Activated CD4-positive, alpha-beta T cell treated with anti-CD3 and anti-CD28 coated beads, Interleukin-2, amount 10 ng/mL, durations not matched to agents 7 days and 5 days (primary cell): ENCODE data around the gene NR2F1-AS1. TPM values are rescaled to one million over a fixed set of nuclear protein-coding genes. Genes with fewer than 3 reads are reported as not detected.

Experiments used
- CTCF ChIA-PET: fragments of 350-600 bp; sonication (Branson Sonifier 250); formaldehyde crosslinking; loops from one replicate; lab custom pipeline; 2021; ENCODE audit warnings: antibody characterized with exemption; lab: Charles Lee
- POLR2A ChIA-PET: fragments of 350-600 bp; sonication (Branson Sonifier 250); formaldehyde crosslinking; loops from one replicate; lab custom pipeline; 2021; ENCODE audit warnings: antibody characterized with exemption; lab: Charles Lee
- DNase-seq: peaks from one replicate; pipeline ENCODE4 v3.0.0-alpha.2; 2020
- H3K27ac Mint-ChIP-seq: one replicate; pipeline ENCODE4 v1.8.0; 2021; ENCODE audit warnings: mild to moderate bottlenecking, moderate library complexity, mixed read lengths
- H3K27me3 Mint-ChIP-seq: one replicate; pipeline ENCODE4 v1.8.0; 2021; ENCODE audit warnings: mixed read lengths
- H3K36me3 Mint-ChIP-seq: one replicate; pipeline ENCODE4 v1.8.0; 2021; ENCODE audit warnings: low read depth, mixed read lengths
- H3K4me1 Mint-ChIP-seq: one replicate; pipeline ENCODE4 v1.8.0; 2021; ENCODE audit warnings: mixed read lengths
- H3K4me3 Mint-ChIP-seq: one replicate; pipeline ENCODE4 v1.8.0; 2021; ENCODE audit warnings: mild to moderate bottlenecking, moderate library complexity, mixed read lengths
- H3K9me3 Mint-ChIP-seq: one replicate; pipeline ENCODE4 v1.8.0; 2021; ENCODE audit warnings: mixed read lengths
- total RNA-seq, 2 experiments: library from RNA; stranded (reverse); gene quantifications; one replicate each; pipeline ENCODE4 v1.2.3, GENCODE V29; 2021

Gene NR2F1-AS1
- total RNA-seq, 2 experiments from 2014 or later, result not detected

DNA sequence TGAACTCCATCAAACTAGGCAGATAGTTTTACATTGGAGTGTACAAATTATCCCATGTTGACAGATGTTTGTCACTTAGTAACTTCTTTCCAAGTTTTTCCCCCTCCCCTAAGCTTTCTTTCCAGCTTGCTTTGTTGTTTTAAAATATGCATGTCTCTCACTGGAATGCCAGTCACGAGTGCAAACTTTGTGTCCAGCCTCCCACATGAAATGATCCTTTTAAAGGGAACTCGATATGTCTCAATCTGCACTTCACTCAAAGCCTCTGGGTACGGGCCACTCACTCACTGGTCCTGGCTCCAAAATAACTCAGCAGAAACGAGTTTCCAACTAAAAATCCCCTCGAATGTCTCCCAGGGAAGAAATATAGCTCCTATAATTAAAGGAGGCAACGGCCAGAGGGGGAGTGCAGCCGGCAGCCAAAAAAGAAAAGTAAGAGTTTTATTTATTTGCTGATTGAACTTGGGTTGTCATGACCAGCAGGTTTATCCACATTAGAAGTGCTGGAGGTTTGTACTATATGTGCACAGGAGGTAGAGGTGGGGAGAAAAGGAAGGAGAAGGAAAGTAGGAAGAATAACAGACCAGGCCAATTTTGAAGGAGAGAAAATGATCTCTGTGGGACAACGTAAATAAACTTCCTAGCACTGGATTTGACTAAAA is 19.5 kb upstream of the NR2F1-AS1 start:
- peaks cover 40% of the 10 kb centered on the region for H3K27me3 Mint-ChIP-seq
- no peak overlapping the region for H3K4me3 Mint-ChIP-seq
- no peaks in the 10 kb centered on the region for H3K9me3 Mint-ChIP-seq
- POLR2A ChIA-PET, result no interaction called here
- peaks cover 1% of the 10 kb centered on the region for H3K4me1 Mint-ChIP-seq
- CTCF ChIA-PET, result interaction anchor here (1.1 to 1.4 kb wide), 3 partner anchors 11 to 41 kb away, joined by 3 read pairs; no protein-coding TSS in a partner anchor
- no peak overlapping the region for H3K27ac Mint-ChIP-seq
- no peak for DNase-seq
- H3K36me3 Mint-ChIP-seq, result peaks cover 7% of the 10 kb centered on the region

DNA sequence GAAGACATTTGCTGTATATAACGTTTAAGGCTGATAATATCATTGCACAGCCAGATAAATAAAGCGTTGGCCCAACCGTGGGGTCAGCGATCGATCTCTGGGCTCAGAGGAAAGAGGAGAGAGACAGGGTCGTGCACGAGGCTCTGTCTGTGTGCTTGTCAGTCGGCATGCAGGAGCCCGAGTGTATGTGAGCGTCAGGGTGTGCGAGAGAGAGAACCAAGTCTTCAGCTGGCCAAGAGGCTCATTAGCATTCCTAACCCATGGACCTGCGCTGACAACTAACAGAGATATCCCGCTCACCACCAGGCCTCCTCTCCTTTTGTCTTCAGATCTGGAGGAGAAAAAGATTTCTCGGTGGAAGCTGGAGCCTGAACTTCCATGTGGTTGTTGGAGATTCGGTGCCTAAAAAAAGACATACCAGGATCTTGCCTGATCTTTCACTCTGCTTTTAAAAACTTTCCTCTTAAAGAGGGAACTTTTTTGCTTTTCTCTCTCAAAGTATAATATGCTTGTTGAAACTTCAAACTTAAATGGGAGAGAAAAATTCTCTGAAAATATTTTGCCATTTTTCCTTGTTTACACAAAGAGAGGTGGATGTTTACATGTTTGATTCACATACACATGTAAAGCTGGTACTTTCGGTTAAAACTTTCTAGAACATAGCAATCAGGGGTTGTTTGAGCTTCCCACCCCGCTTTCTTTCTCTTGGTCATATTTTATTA is 18.5 kb upstream of the NR2F1-AS1 start:
- Mint-ChIP-seq H3K27ac (no peak overlapping the region), H3K36me3 (peaks cover 7% of the 10 kb centered on the region), H3K9me3 (no peaks in the 10 kb centered on the region), H3K27me3 (peaks cover 40% of the 10 kb centered on the region), H3K4me1 (peaks cover 3% of the 10 kb centered on the region), H3K4me3 (no peak overlapping the region)
- POLR2A ChIA-PET, result no interaction called here
- CTCF ChIA-PET, result interaction anchor here (1.4 kb wide), 1 partner anchor 40 kb away, joined by 3 read pairs; no protein-coding TSS in a partner anchor
- no peak for DNase-seq

DNA sequence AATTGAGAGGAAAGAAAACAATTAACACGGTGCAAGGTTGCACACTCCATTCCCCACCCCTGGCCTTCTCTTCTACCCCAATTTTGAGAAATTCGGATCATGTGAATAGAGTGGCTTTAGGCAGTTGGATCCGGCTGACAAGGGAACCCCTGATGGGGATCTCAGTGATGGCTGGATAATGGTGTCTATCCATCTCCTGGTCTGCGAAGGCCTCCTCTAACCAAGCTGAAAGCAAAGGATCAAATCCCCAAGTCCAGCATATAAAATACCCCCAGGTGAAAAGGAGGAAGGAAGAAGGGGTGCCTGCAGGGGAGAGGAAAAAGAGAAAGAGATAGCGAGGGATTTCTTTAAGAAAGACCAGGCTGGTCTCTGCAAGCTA is 18.0 kb upstream of the NR2F1-AS1 start:
- no peak overlapping the region for H3K4me3 Mint-ChIP-seq
- H3K27ac Mint-ChIP-seq, result no peak overlapping the region
- H3K36me3 Mint-ChIP-seq, result peaks cover 7% of the 10 kb centered on the region
- ChIA-PET CTCF (interaction anchor here (1.4 kb wide), 1 partner anchor 39 kb away, joined by 3 read pairs; no protein-coding TSS in a partner anchor), POLR2A (no interaction called here)
- no peaks in the 10 kb centered on the region for H3K9me3 Mint-ChIP-seq
- H3K27me3 Mint-ChIP-seq, result peaks cover 40% of the 10 kb centered on the region
- no peak for DNase-seq
- H3K4me1 Mint-ChIP-seq, result peaks cover 3% of the 10 kb centered on the region

DNA sequence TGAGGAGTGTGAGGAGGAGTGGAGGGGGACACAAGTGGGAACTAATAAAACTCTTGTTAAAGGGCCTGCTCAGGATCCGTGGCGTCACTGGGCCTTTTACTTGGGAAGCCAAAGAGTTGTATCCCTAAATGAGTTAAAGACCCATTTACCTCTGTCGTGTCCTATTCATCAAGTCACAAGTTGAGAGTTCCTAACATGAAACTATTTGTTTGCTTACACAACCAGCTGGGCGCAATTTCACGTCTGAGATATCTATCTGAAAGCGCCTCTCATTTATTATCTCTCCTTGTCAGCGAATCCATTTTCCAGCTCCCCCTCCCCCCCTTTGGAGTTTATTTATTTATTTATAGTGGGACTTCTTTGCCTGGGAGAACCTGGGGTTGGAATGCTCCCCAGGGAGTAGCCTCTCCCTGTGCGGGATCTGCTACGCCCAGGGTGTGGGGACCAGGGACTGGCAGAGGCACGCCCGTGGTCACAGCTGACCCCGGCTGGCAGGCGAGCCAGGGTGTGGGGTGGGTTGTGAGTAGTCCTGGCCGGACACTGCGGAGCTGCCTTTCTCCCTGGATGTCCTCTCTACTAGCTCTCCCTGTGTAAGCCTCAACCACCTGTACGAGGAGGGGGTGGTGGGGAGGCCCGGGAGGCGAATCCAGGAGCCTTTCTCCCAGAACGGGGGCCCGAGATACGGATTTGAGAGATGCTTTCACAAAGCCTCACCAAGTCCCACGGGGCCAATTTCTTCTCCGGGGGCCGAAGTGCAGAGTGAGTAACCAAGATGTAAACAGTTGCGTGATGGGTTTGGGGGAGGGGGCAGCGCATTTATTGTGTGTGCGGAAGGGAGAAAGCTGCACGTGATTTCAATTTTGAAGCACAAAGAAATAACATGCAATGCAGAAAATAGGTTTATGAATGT is 17.3 kb upstream of the NR2F1-AS1 start:
- Mint-ChIP-seq H3K4me1 (peaks cover 3% of the 10 kb centered on the region), H3K27me3 (peaks cover 42% of the 10 kb centered on the region), H3K4me3 (no peak overlapping the region), H3K9me3 (no peaks in the 10 kb centered on the region), H3K27ac (no peak overlapping the region), H3K36me3 (peaks cover 5% of the 10 kb centered on the region)
- no peak for DNase-seq
- CTCF ChIA-PET, result interaction anchor here (1.1 kb wide), 1 partner anchor 10 kb away, joined by 5 read pairs; no protein-coding TSS in a partner anchor
- POLR2A ChIA-PET, result no interaction called here

DNA sequence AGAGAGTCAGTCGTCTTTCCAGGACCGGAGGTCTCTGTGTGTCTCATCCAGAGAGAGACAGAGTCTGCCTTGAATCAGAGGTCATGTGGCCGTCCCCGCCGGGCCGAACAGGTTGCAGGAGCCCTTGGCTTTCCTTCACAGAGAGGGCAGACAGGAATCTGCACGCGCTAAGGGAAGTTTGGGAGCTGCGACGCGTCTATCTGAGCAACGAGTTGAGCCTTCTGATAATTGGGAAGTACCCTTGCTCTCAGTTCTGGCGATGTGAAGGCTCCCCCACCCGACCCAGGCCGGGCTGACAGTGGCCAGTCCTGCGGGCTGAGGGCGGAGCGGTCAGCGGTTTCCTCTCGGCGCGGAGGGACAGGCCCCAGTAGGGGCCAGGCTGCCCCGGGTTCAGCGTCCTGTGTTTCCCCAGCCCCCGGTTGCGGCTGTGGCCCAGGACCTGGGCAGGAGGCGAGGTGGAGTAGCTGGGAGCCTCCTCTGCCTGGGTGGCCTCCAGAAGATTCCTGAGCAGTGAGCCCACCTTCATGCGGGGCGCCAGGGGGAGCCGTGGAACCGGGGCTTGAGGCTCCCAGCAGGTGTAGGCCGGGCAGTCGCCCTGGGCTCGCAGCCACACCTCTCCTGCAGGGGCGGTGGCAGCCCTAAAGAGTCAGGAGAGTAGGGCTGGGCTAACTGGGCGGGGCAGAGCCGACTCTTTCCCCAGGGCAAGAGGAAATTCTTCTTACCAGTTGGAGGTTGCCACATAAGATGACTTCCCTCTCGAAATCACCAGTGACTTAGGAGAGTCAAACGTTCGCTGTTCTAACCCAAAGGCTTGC is 15.9 kb upstream of the NR2F1-AS1 start:
- Mint-ChIP-seq H3K4me1 (peaks cover 3% of the 10 kb centered on the region), H3K9me3 (no peaks in the 10 kb centered on the region), H3K4me3 (no peak overlapping the region), H3K27me3 (peaks cover 53% of the 10 kb centered on the region), H3K27ac (no peak overlapping the region), H3K36me3 (peaks cover 5% of the 10 kb centered on the region)
- ChIA-PET CTCF (interaction anchor here (1.1 kb wide), 1 partner anchor 8 kb away, joined by 5 read pairs; no protein-coding TSS in a partner anchor), POLR2A (no interaction called here)
- DNase-seq, result no peak

DNA sequence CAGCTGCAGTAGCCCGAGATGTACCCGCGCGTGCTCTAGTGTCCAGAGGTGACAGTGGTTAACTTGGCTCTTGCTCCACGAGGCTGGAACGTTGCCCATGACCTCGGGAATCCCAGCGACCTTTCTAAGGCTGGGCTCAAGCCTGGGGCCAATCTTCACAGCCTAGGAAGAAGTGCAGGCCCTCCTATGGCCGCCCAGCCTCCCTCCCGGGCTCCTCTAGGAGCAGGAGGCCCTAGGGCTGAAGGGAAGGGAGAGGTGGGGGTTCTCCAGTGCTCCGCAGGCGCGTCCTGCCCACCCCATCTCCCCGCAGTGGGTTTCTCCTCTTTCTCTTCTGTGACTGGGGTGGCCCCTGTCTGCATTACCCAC is 15.3 kb upstream of the NR2F1-AS1 start:
- Mint-ChIP-seq H3K36me3 (peaks cover 5% of the 10 kb centered on the region), H3K9me3 (no peaks in the 10 kb centered on the region), H3K27ac (peak overlapping the region; percentile 62), H3K27me3 (peaks cover 59% of the 10 kb centered on the region), H3K4me3 (peak overlapping the region; percentile 40), H3K4me1 (peaks cover 3% of the 10 kb centered on the region)
- DNase-seq, result no peak
- ChIA-PET CTCF (interaction anchor here (1.7 kb wide), 1 partner anchor 9 kb away, joined by 5 read pairs; no protein-coding TSS in a partner anchor), POLR2A (no interaction called here)

DNA sequence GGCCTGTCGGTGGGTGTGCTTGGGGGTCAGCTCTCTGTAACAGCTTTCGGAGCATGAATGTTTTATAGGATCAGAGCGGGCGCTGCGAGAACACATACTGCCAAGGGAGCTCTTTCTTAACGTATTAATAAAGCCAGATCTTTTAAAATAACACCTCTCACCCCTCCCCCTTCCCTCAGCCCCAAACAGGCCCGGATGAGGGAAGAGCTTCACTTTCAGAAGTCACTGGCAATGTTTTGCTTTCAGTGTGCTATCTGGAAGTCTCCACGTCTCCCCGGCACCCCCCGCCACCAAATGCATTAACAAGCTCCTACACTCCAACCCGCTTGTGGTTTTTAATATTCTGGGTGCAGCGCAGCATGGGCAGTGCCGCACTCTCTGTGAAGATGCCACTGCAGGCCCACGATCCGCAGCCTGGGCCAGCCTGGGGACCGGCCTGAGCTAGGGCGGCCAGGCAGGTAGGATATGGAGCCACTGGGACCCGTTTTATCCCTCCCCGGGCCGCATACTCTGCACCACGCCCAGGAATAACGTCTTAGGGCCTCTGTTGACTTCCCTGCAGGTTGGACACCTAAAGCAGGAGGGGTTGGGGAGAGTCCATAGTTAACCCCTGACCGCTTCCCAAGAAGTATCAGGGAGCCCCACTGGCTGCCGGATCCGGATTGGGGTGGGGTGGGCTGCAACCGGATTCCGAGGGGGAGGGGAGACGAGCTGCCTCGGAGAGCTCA is 14.6 kb upstream of the NR2F1-AS1 start:
- peaks cover 5% of the 10 kb centered on the region for H3K36me3 Mint-ChIP-seq
- ChIA-PET POLR2A (no interaction called here), CTCF (interaction anchor here (0.9 to 1.7 kb wide), 4 partner anchors 9 to 23 kb away, joined by 3 to 5 read pairs (median 3); no protein-coding TSS in a partner anchor)
- H3K27ac Mint-ChIP-seq, result peak overlapping the region; percentile 62
- no peak for DNase-seq
- no peaks in the 10 kb centered on the region for H3K9me3 Mint-ChIP-seq
- peaks cover 3% of the 10 kb centered on the region for H3K4me1 Mint-ChIP-seq
- H3K27me3 Mint-ChIP-seq, result peaks cover 64% of the 10 kb centered on the region
- H3K4me3 Mint-ChIP-seq, result peak overlapping the region; percentile 40

DNA sequence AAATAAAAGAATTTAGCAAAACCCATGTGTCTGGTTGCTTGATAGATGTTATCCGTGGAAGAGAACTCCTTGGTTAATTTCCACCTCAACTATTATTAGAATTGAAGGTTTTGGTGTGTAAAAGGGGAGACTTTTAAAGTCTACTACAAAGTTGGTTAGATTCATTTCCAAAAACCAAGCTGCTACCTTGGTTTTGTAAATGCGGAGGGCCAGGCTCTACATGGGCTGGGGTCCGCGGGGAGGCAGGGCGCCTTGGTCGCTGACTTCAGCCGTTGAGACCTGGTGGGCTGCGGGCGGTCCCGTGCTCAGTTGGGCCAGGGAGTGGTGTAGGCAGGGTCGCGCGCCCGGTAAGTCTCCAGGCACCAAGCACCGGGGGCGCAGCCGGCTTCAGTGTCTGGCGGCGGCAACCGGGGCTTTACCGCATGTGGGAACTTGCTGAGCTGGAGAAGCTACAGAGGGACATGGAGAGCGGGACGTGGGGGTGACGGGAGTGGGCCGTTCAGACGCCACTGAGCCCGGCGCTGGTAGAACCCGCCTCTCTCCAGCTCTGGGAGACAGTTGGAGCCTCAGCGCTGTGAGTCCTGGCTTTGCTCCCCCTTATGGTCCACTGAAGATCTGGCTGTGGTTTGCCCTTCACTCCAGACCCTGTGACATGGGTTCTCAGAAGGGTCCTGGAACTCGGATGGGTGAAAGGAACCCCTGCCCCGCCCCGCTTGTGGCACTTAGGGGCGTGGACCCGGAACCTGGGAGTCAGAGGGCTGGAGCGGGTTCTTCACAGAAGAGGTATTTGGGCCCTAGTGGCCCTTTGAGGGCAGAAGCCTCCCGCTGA is 13.8 kb upstream of the NR2F1-AS1 start:
- Mint-ChIP-seq H3K27me3 (peaks cover 72% of the 10 kb centered on the region), H3K9me3 (no peaks in the 10 kb centered on the region), H3K4me1 (peaks cover 3% of the 10 kb centered on the region), H3K27ac (peak overlapping the region; percentile 25), H3K4me3 (no peak overlapping the region), H3K36me3 (peaks cover 5% of the 10 kb centered on the region)
- POLR2A ChIA-PET, result no interaction called here
- CTCF ChIA-PET, result interaction anchor here (0.9 to 1.7 kb wide), 4 partner anchors 8 to 24 kb away, joined by 3 to 5 read pairs (median 3); no protein-coding TSS in a partner anchor
- no peak for DNase-seq

DNA sequence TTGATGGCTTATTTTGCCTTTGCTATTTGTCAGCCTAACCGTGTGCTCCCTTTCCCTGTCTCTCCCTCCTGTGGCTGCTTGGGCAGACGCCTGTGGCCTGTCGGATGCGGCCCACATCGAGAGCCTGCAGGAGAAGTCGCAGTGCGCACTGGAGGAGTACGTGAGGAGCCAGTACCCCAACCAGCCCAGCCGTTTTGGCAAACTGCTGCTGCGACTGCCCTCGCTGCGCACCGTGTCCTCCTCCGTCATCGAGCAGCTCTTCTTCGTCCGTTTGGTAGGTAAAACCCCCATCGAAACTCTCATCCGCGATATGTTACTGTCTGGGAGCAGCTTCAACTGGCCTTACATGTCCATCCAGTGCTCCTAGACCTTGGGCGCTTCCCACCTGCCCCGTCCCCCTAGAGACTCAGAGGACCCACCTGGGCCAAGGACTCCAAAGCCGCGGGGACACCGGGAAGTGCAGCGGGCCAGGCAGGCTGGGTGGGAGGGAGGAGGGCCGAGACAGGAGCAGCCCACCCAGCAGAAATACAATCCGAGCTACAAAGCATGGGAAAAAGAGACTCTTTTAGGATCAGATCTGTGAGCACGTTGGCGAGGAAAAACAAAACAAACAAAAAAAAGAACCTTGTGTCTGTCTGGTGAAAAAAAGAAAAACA is 12.6 kb upstream of the NR2F1-AS1 start:
- peaks cover 84% of the 10 kb centered on the region for H3K27me3 Mint-ChIP-seq
- POLR2A ChIA-PET, result no interaction called here
- no peak for DNase-seq

DNA sequence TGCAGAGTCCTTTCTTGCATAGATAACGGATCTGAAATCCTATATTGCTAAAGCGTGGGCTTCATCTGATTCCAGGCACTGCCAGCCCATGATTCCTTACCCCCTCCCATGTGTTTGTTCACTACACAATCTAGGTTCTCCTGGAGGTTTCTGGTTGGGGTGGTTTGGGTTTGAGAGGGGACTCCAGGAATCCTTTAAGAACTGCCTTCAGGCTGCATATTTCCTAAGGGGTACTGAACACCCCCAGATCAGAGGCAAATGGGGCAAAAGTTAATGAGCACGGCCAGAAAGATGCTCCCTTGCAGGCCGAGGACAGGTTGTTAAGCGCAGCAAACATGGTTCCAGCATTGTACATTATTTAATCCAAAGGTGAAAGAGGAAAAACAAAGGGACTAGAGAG is 11.9 kb upstream of the NR2F1-AS1 start:
- no peak overlapping the region for H3K4me3 Mint-ChIP-seq
- peaks cover 10% of the 10 kb centered on the region for H3K36me3 Mint-ChIP-seq
- peaks cover 11% of the 10 kb centered on the region for H3K4me1 Mint-ChIP-seq
- no peak for DNase-seq
- H3K27ac Mint-ChIP-seq, result no peak overlapping the region
- ChIA-PET POLR2A (no interaction called here), CTCF (interaction anchor here (1.1 kb wide), 1 partner anchor 15 kb away, joined by 4 read pairs; no protein-coding TSS in a partner anchor)
- no peaks in the 10 kb centered on the region for H3K9me3 Mint-ChIP-seq
- peaks cover 89% of the 10 kb centered on the region for H3K27me3 Mint-ChIP-seq

More for the DNA sequence above, 12.6 kb upstream of the NR2F1-AS1 start:
- Mint-ChIP-seq H3K4me3 (no peak overlapping the region), H3K27ac (peak overlapping the region; percentile 71), H3K4me1 (peaks cover 8% of the 10 kb centered on the region), H3K36me3 (peaks cover 10% of the 10 kb centered on the region), H3K9me3 (no peaks in the 10 kb centered on the region)
- CTCF ChIA-PET, result no interaction called here
